Measurements from ENCODE around the gene GJA5.

GJA5 gene

DNA sequence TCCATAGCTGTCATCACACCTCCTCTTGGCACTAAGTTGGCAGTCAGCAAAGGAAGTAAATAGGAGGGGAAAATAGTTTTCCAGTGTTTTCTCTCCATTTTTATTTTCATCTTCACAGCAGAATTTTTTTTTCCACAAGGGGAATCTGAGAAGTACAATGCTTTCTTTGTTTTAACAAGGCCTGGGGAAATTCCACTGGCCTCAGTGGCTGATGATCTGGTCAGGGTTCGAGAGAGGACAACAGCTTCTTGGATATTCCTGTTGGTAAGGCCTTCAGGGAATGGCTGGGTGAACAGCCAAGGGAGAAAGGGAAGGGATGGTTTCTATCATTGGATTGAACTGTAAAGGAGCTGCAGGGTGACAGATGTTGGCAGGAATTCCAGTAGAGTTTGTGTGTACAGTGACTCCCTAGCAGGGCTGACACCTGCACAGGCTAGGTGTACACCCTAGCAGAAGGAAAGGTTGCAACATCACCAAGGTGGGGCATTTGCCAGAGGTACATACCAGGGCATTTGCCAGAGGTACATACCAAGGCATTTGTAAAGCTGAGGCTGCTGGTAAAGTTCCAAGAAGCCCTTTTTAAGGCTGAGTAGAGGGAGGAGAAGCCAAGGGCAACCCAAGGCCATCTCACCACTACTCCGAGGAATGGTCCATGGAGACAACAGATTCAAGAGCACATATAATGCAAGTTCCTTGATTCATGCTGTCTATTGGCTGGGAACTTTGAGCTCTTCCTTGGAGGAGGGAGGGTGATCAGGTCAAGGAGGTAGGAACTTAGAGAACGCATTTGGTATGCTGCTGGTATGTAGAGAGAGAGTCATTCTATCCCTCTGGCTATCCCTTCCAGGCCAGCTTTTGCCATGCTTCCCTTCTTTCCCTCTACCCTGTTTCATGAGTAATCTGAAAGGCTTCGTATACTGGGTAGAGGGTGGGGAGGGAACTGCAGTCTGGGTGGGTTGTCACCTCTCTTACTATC, 3.1 kb downstream of the GJA5 start:
- no peak overlapping the region for H3K27ac Mint-ChIP-seq (ENCODE audit: low read depth)
- no peaks in the 10 kb centered on the region for H3K27me3 Mint-ChIP-seq
- H3K9me3 Mint-ChIP-seq = no peaks in the 10 kb centered on the region
- DNase-seq (ENCODE audit: low spot score in 2 of 2) (no peak), ATAC-seq (replicated peaks; ENCODE audit: extremely low read depth, poor library complexity, severe bottlenecking) (no peak)
- no peak overlapping the region for H3K4me3 Mint-ChIP-seq
- peaks cover 15% of the 10 kb centered on the region for H3K4me1 Mint-ChIP-seq
- no peaks in the 10 kb centered on the region for H3K36me3 Mint-ChIP-seq (ENCODE audit: insufficient read depth)

DNA sequence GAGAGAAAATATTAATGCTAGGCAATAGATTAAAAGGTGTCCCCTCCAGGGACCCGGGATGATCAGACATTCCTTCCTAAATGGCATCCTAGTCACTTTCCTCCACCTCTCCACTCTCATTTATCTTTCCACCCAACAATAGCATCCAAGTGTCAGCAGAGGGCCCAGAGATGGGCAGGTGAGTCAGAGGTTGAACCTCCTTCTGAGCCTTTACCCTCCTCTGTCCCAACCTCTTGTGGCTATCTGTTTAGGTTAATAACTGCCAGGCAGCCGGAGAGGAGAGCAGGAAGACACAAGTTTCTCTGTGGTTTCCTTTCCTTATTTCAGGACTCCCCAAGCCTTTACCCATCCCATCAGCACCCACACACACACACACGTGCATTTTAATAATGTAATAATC, 4.1 kb downstream of the GJA5 start:
- no peak for DNase-seq (ENCODE audit: low spot score in 2 of 2)
- Mint-ChIP-seq H3K4me3 (no peak overlapping the region), H3K9me3 (no peaks in the 10 kb centered on the region), H3K36me3 (ENCODE audit: insufficient read depth) (no peaks in the 10 kb centered on the region), H3K4me1 (peaks cover 5% of the 10 kb centered on the region), H3K27ac (ENCODE audit: low read depth) (no peak overlapping the region), H3K27me3 (no peaks in the 10 kb centered on the region)
- ATAC-seq (replicated peaks; ENCODE audit: extremely low read depth, poor library complexity, severe bottlenecking) = no peak

DNA sequence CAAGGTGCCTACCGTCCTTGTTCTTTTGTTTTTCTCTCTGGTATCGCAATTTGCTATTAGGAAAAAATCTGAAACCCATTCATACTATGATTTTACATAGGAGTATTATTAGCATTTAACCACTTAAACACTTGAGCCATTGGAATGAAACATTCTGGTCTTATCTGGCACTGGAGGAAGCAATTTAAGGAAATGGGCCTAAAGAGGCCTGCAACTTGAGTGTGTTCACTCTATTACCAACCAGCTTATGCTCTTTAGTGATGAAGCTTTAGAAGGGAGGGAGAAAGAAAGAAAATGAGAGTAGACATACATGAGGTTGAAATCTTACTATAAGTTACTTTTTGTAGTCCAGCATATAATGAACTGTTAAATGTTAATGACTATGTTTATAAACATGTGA, 5.7 kb downstream of the GJA5 start:
- DNase-seq (ENCODE audit: low spot score in 2 of 2) (no peak), ATAC-seq (replicated peaks; ENCODE audit: extremely low read depth, poor library complexity, severe bottlenecking) (no peak)
- Mint-ChIP-seq H3K4me3 (no peak overlapping the region), H3K36me3 (ENCODE audit: insufficient read depth) (no peaks in the 10 kb centered on the region), H3K9me3 (no peaks in the 10 kb centered on the region), H3K4me1 (no peaks in the 10 kb centered on the region), H3K27ac (ENCODE audit: low read depth) (no peak overlapping the region), H3K27me3 (no peaks in the 10 kb centered on the region)

DNA sequence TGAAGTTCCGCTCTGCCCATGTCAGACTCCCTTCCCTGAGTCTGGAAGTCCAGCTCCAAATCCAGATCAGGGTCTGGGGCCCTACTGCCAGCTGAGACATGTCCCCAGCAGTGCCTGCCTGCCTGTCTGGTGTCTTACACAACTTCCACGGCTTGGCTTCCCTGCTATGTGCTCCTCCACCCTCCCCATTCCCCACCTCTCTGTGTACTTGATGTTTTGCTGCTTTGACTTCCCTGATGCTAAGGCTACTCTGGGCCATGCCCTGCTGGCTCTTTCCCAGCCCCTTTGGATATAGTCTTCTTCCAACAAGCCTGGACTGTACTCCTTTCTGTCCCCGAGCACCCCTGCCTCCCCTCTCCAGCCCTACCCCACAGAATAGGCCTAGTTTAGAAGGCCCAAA, 7.3 kb downstream of the GJA5 start:
- no peaks in the 10 kb centered on the region for H3K27me3 Mint-ChIP-seq
- ATAC-seq (replicated peaks; ENCODE audit: extremely low read depth, poor library complexity, severe bottlenecking) (no peak), DNase-seq (ENCODE audit: low spot score in 2 of 2) (no peak)
- H3K27ac Mint-ChIP-seq (ENCODE audit: low read depth) = no peak overlapping the region
- H3K9me3 Mint-ChIP-seq = no peaks in the 10 kb centered on the region
- H3K36me3 Mint-ChIP-seq (ENCODE audit: insufficient read depth) = no peaks in the 10 kb centered on the region
- H3K4me3 Mint-ChIP-seq = no peak overlapping the region
- H3K4me1 Mint-ChIP-seq = no peaks in the 10 kb centered on the region

DNA sequence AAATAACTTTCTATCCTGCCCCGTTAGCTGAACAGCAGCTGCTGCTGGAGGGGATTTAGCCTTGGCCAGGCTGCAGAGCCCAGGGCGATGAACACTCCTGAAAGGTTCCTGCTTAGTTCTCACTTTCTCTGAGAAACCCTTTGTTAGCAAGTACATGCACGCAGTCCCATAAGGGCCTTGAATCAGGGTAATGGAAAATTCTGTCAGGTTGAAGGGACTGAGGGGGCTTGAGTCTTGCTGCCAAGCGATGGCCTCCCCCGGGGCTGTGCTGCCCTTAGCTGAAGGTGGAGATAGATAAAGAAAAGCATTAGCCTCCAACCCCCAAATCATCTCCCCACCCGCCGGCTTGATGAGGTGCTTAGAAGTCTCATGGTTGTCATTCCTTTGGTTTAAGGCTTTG, 7.9 kb downstream of the GJA5 start:
- ATAC-seq (replicated peaks; ENCODE audit: extremely low read depth, poor library complexity, severe bottlenecking) (no peak), DNase-seq (ENCODE audit: low spot score in 2 of 2) (no peak)
- H3K27me3 Mint-ChIP-seq = no peaks in the 10 kb centered on the region
- no peaks in the 10 kb centered on the region for H3K9me3 Mint-ChIP-seq
- H3K4me1 Mint-ChIP-seq = no peaks in the 10 kb centered on the region
- H3K36me3 Mint-ChIP-seq (ENCODE audit: insufficient read depth) = no peaks in the 10 kb centered on the region
- H3K4me3 Mint-ChIP-seq = no peak overlapping the region
- no peak overlapping the region for H3K27ac Mint-ChIP-seq (ENCODE audit: low read depth)

DNA sequence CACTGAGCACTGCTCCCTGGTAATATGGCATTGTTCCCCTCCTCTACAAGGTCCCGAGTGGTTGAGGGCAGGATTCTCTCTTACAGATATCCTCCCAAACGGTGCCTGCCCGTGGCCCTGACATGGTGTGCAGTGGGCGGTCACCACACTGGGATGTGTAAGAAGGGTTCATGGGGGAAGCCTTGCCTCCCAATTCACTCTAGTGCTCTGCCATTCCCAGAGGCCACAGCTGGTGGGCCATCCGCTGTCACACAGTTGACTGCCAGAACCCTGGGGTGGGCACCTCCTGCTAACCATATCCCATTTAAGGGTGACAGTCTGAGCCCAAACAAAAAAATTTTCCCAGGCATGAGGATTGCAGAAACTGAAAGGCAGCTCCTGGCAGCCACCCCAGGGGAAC, 9.1 kb downstream of the GJA5 start:
- H3K4me3 Mint-ChIP-seq = no peak overlapping the region
- H3K36me3 Mint-ChIP-seq (ENCODE audit: insufficient read depth) = no peaks in the 10 kb centered on the region
- DNase-seq (ENCODE audit: low spot score in 2 of 2) (no peak), ATAC-seq (replicated peaks; ENCODE audit: extremely low read depth, poor library complexity, severe bottlenecking) (no peak)
- no peak overlapping the region for H3K27ac Mint-ChIP-seq (ENCODE audit: low read depth)
- H3K27me3 Mint-ChIP-seq = peaks cover 11% of the 10 kb centered on the region
- no peaks in the 10 kb centered on the region for H3K4me1 Mint-ChIP-seq
- no peaks in the 10 kb centered on the region for H3K9me3 Mint-ChIP-seq

DNA sequence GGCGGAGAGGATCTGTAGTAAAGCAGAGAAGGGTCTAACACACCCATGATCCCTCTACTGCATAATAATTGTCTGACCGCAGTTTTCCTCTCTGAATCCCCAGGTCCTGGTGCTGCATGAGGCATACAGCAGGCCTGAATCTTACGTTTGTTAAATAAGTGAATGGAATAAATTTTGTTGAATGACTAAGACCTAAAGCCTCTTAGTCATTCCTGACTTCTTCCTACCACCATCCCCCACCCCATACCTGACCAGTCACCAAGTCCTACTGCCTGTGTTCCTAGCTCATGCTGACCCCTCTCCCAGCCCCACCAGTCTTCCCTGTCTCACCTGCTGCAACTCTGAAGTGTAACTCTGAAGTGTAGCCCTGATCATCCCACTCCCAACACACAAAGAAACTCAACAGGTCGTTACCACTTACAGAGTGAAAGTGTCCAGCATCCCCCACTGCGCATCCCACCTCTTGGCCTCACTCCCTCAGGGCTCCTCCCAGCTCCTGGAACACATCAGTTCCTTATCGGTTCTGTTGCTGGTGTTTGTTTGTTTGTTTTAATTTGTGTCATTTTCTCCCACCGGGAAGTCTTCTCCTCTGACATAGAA, 9.7 kb downstream of the GJA5 start:
- DNase-seq (ENCODE audit: low spot score in 2 of 2) (no peak), ATAC-seq (replicated peaks; ENCODE audit: extremely low read depth, poor library complexity, severe bottlenecking) (no peak)
- Mint-ChIP-seq H3K27me3 (peaks cover 17% of the 10 kb centered on the region), H3K27ac (ENCODE audit: low read depth) (no peak overlapping the region), H3K4me1 (no peaks in the 10 kb centered on the region), H3K36me3 (ENCODE audit: insufficient read depth) (no peaks in the 10 kb centered on the region), H3K9me3 (no peaks in the 10 kb centered on the region), H3K4me3 (no peak overlapping the region)

DNA sequence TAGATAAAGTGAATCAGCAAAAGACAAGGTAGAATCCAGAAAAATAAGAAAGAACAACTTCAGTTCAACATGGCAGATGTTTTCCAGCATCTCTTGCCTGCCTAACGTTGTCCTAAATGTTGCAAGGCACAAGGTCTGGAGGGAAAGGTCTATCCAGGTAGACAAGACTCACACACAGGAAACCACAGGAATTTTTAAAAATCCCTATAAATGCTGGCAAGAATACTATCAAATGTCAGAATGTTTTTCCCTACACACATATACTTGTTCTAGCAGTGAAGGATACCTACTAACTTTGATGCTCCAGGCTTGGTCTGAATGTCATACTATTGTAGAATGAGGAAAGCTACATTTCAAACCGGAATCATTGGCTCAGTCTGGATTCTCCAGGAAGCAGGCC, 10.6 kb downstream of the GJA5 start:
- no peaks in the 10 kb centered on the region for H3K9me3 Mint-ChIP-seq
- no peak overlapping the region for H3K27ac Mint-ChIP-seq (ENCODE audit: low read depth)
- no peak overlapping the region for H3K4me3 Mint-ChIP-seq
- H3K36me3 Mint-ChIP-seq (ENCODE audit: insufficient read depth) = no peaks in the 10 kb centered on the region
- no peak for ATAC-seq (replicated peaks; ENCODE audit: extremely low read depth, poor library complexity, severe bottlenecking)
- H3K4me1 Mint-ChIP-seq = no peaks in the 10 kb centered on the region
- H3K27me3 Mint-ChIP-seq = peaks cover 19% of the 10 kb centered on the region
- DNase-seq (ENCODE audit: low spot score in 2 of 2) = no peak

DNA sequence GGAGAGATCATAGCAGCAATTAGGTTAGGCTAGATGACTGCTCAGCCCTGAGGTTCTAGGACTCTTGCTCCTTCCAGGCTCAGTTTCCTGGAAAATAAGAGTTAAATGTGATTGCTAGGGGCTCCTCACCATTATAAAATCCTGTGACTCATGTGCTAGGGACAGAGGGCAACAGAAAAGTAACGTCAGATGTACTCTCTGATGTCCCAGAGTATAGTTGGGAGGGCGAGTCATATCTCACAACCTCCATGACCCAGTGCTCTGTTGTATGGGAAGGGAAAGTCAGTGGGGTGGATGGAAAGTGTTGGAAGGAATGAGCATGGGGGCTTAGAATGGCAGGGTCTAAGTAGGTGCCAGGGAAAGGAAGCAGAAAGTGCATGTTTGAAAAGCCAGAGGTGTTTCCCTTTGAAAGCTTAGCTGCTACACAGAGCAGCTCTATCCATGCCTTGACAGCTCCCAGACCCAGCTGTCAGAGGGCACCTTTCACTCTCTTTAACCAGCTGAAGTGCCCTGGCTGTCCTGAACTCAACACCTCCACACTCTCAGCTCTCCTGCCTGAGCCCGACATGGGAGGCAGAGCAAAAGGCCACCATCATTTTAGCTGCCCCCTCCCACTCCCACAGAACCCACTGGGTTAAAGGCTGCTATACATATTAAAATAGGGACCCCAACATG, 11.6 kb downstream of the GJA5 start:
- Mint-ChIP-seq H3K27ac (ENCODE audit: low read depth) (no peak overlapping the region), H3K36me3 (ENCODE audit: insufficient read depth) (no peaks in the 10 kb centered on the region), H3K4me3 (no peak overlapping the region), H3K4me1 (no peaks in the 10 kb centered on the region), H3K9me3 (no peaks in the 10 kb centered on the region), H3K27me3 (peaks cover 19% of the 10 kb centered on the region)
- ATAC-seq (replicated peaks; ENCODE audit: extremely low read depth, poor library complexity, severe bottlenecking) (no peak), DNase-seq (ENCODE audit: low spot score in 2 of 2) (no peak)

DNA sequence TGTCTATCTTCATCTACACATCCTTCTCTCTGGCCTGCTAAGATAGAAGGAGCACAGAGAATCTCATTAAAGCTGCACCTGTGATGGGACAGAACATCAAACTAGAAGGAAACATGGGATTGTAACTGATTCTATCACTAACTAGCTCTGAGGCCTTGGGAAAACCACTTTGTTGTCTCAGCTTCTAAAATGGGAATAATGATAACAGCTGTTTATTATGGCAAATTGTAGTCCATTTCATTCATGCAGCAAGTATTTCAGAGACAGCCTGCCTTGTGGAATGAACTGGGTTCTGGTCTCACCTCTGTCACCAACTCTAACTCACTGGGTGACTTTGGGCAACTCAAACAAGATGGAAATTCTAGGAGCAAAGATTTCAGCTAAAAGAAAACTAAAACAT, 12.4 kb downstream of the GJA5 start:
- no peak for DNase-seq (ENCODE audit: low spot score in 2 of 2)
- Mint-ChIP-seq H3K9me3 (no peaks in the 10 kb centered on the region), H3K36me3 (ENCODE audit: insufficient read depth) (no peaks in the 10 kb centered on the region), H3K4me1 (no peaks in the 10 kb centered on the region), H3K27me3 (peaks cover 19% of the 10 kb centered on the region), H3K27ac (ENCODE audit: low read depth) (no peak overlapping the region), H3K4me3 (no peak overlapping the region)
- no peak for ATAC-seq (replicated peaks; ENCODE audit: extremely low read depth, poor library complexity, severe bottlenecking)

DNA sequence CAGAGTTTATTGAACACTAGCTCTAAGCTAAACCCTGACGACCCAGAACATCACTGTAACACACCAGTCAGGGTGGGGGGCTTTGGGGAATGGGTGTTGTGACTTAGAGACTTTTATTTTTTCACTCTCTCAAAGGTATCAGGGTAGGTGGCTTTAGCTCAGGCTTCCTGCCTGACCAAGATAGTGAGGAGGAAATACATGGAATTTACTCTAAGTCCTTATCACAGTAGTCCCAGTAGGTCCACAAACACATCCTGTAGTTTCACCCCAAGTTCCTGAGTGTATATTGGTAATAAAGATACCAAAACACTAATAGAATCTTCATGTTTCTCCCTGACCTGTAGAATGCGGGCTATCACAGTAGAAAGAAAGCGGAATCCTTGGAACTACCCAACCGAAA, 15.1 kb downstream of the GJA5 start:
- H3K27me3 Mint-ChIP-seq = peaks cover 36% of the 10 kb centered on the region
- no peak overlapping the region for H3K27ac Mint-ChIP-seq (ENCODE audit: low read depth)
- H3K4me1 Mint-ChIP-seq = no peaks in the 10 kb centered on the region
- DNase-seq (ENCODE audit: low spot score in 2 of 2) (no peak), ATAC-seq (replicated peaks; ENCODE audit: extremely low read depth, poor library complexity, severe bottlenecking) (no peak)
- no peak overlapping the region for H3K4me3 Mint-ChIP-seq
- no peaks in the 10 kb centered on the region for H3K9me3 Mint-ChIP-seq
- H3K36me3 Mint-ChIP-seq (ENCODE audit: insufficient read depth) = no peaks in the 10 kb centered on the region

DNA sequence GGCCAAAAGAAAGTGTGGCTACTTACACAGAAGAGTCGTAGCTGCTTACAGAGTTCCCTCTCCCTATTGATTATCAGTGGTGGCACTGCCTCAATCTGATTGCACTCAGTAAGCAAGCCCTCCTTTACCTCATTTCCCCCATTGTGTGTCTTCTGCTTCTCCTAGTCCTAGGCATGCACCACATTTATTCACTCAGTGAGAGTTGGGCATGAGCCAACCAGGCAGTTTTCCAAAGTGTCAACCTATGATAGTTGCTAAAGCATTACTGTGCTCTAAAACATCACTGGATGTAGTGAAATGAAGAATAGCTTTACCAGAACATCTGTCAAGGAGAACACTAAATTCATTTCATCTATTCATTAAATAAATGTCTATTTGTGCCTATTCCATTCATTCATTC, 19.3 kb downstream of the GJA5 start:
- Mint-ChIP-seq H3K4me3 (no peak overlapping the region), H3K9me3 (no peaks in the 10 kb centered on the region), H3K4me1 (no peaks in the 10 kb centered on the region), H3K36me3 (ENCODE audit: insufficient read depth) (no peaks in the 10 kb centered on the region), H3K27me3 (peaks cover 28% of the 10 kb centered on the region), H3K27ac (ENCODE audit: low read depth) (no peak overlapping the region)
- ATAC-seq (replicated peaks; ENCODE audit: extremely low read depth, poor library complexity, severe bottlenecking) (no peak), DNase-seq (ENCODE audit: low spot score in 2 of 2) (no peak)

DNA sequence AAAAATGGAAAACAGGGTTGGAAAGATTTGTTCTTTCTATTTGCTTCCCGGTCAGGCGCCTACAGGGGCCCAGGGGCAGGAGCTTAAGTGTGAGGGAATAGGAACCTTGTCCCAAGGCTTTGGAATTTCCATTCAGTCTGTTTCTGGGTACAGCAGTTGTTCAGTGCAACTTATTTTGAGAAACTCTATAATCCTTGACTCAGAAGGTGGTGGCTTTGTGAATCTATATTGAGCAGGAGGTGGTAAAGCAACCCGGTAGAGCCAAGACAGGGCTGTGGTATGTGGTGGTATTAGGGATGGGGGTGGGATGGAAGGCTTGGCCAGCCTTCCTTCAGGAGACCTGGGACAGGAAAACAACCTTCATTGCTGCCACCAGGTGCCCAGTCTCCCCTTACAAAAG, 20.0 kb downstream of the GJA5 start:
- DNase-seq (ENCODE audit: low spot score in 2 of 2) (no peak), ATAC-seq (replicated peaks; ENCODE audit: extremely low read depth, poor library complexity, severe bottlenecking) (no peak)
- H3K4me3 Mint-ChIP-seq = no peak overlapping the region
- H3K27ac Mint-ChIP-seq (ENCODE audit: low read depth) = no peak overlapping the region
- no peaks in the 10 kb centered on the region for H3K9me3 Mint-ChIP-seq
- H3K27me3 Mint-ChIP-seq = peaks cover 22% of the 10 kb centered on the region
- no peaks in the 10 kb centered on the region for H3K36me3 Mint-ChIP-seq (ENCODE audit: insufficient read depth)
- peaks cover 4% of the 10 kb centered on the region for H3K4me1 Mint-ChIP-seq
